Measurements from ENCODE around the gene ST8SIA6.

- TF ChIP-seq HBP1 (CRISPR knock-in tag; IDR thresholded peaks at IDR 0.05), result no peak
- no peak for TF ChIP-seq ZBTB26 (CRISPR knock-in tag; IDR thresholded peaks at IDR 0.05)
- TF ChIP-seq BHLHE40 (IDR thresholded peaks at IDR 0.05; ENCODE audit: low read length), result no peak
- TF ChIP-seq ETV6 (IDR thresholded peaks at IDR 0.05; ENCODE audit: borderline replicate concordance in 1 of 2, low read depth in 2 of 2, low read length in 1 of 2), result no peak
- no peak for TF ChIP-seq ETV6 (CRISPR knock-in tag; IDR thresholded peaks at IDR 0.05; ENCODE audit: borderline replicate concordance)
- TF ChIP-seq ZNF212 (CRISPR knock-in tag; IDR thresholded peaks at IDR 0.05), result no peak
- peak; percentile 63 to 84 (median 63) for TF ChIP-seq CTCF (IDR thresholded peaks at IDR 0.05 in 2 of 3, conservative IDR thresholded peaks at IDR 0.05 in 1 of 3; ENCODE audit: insufficient read depth in 2 of 3, low read depth in 1 of 3, low read length in 3 of 3)
- no peak for TF ChIP-seq POLR2A (conservative IDR thresholded peaks at IDR 0.05)
- TF ChIP-seq JUNB (CRISPR knock-in tag; conservative IDR thresholded peaks at IDR 0.05), result no peak
- TF ChIP-seq USF1 (CRISPR knock-in tag; IDR thresholded peaks at IDR 0.05), result no peak
Observed at GRCh38 chr10:17290226-17290625, 164.2 kb downstream of the ST8SIA6 start.

All from K562 (cell line).